H1 (cell line): ENCODE data around the gene DAND5. TPM values are rescaled to one million over a fixed set of nuclear protein-coding genes. Genes with fewer than 3 reads are reported as not detected.

Experiments used
- CTCF ChIA-PET: fragments of 300-600 bp; sonication (Branson Sonifier 250); formaldehyde crosslinking; loops from one replicate; lab custom pipeline; 2021; ENCODE audit not compliant: partially characterized antibody; lab: Charles Lee
- POLR2A ChIA-PET: fragments of 300-600 bp; sonication (Branson Sonifier 250); formaldehyde crosslinking; loops from one replicate; lab custom pipeline; 2021; ENCODE audit warnings: inconsistent platforms; ENCODE audit not compliant: partially characterized antibody; lab: Charles Lee
- DNase-seq, 2 experiments: peaks; one replicate each; pipeline versions ENCODE4 v3.0.0 to v3.0.0-alpha.2; 2010 to 2022; ENCODE audit warnings: low spot score in 2 of 2, low read depth in 1 of 2, mixed read lengths in 1 of 2
- FAIRE-seq: peaks from 2 replicates; lab custom pipeline; 2011; peaks lifted over from hg19 to GRCh38; lab: Jason Lieb, UNC
- H2AFZ ChIP-seq: 2 replicates; pipeline ENCODE4 v1.8.1; 2012; ENCODE audit warnings: low read length, inconsistent platforms
- H2AK5ac ChIP-seq: 2 replicates; pipeline ENCODE4 v1.6.1; 2013; ENCODE audit warnings: low read depth, low read length
- H2BK120ac ChIP-seq: replicated peaks from 2 replicates; pipeline ENCODE3; 2013; ENCODE audit warnings: low read depth, low read length, inconsistent platforms
- H2BK12ac ChIP-seq: 2 replicates; pipeline ENCODE4 v1.6.1; 2013; ENCODE audit warnings: low read depth, low read length
- H2BK15ac ChIP-seq: 2 replicates; pipeline ENCODE4 v1.6.1; 2013; ENCODE audit warnings: low read length
- H2BK20ac ChIP-seq: 2 replicates; pipeline ENCODE4 v1.6.1; 2013; ENCODE audit warnings: low read length
- H2BK5ac ChIP-seq: 2 replicates; pipeline ENCODE4 v1.6.1; 2013; ENCODE audit warnings: low read depth, low read length
- H3K14ac ChIP-seq: 2 replicates; pipeline ENCODE4 v1.6.1; 2013; ENCODE audit warnings: inconsistent platforms; ENCODE audit not compliant: insufficient read length
- H3K18ac ChIP-seq: 2 replicates; pipeline ENCODE4 v1.6.1; 2013; ENCODE audit warnings: low read length; ENCODE audit errors: extremely low read depth
- H3K23ac ChIP-seq: 2 replicates; pipeline ENCODE4 v1.6.1; 2013; ENCODE audit warnings: inconsistent platforms; ENCODE audit not compliant: insufficient read length
- H3K23me2 ChIP-seq: 2 replicates; pipeline ENCODE4 v1.6.1; 2013; ENCODE audit warnings: low read depth, low read length
- H3K27ac ChIP-seq: 2 replicates; pipeline ENCODE4 v1.6.1; 2011; ENCODE audit warnings: low read depth, low read length, inconsistent platforms
- H3K27me3 ChIP-seq, 4 experiments: replicated peaks in 1 of 4; 1 replicate in 1 of 4; 2 replicates in 3 of 4; pipeline versions ENCODE4 v1.6.1 to v1.8.1; 2011 to 2013; ENCODE audit warnings: low read length in 3 of 4, mild to moderate bottlenecking in 3 of 4, inconsistent platforms in 2 of 4, mixed read lengths in 2 of 4, moderate library complexity in 1 of 4; ENCODE audit not compliant: control insufficient read depth in 3 of 4, insufficient read depth in 3 of 4; ENCODE audit errors: extremely low read depth in 1 of 4
- H3K36me3 ChIP-seq, 4 experiments: 2 replicates each; pipeline versions ENCODE4 v1.6.1 to v1.8.1; 2011 to 2013; ENCODE audit warnings: mild to moderate bottlenecking in 4 of 4, low read length in 3 of 4, moderate library complexity in 2 of 4, control low read depth in 1 of 4, inconsistent platforms in 1 of 4; ENCODE audit not compliant: insufficient read depth in 4 of 4, control insufficient read depth in 2 of 4
- H3K4ac ChIP-seq: replicated peaks from 2 replicates; pipeline ENCODE3; 2013; ENCODE audit warnings: low read length, low read depth, mixed read lengths, inconsistent platforms; ENCODE audit not compliant: insufficient read length
- H3K4me1 ChIP-seq, 4 experiments: replicated peaks in 1 of 4; 1 replicate in 1 of 4; 2 replicates in 3 of 4; pipeline versions ENCODE4 v1.6.1 to v1.8.1; 2011 to 2013; ENCODE audit warnings: low read length in 3 of 4, inconsistent platforms in 2 of 4, mixed read lengths in 1 of 4; ENCODE audit not compliant: insufficient read depth in 4 of 4, control insufficient read depth in 3 of 4
- H3K4me2 ChIP-seq, 2 experiments: 2 replicates each; pipeline versions ENCODE4 v1.6.1 to v1.8.1; 2011 to 2013; ENCODE audit warnings: low read depth in 2 of 2, low read length in 2 of 2, control low read depth in 1 of 2, inconsistent platforms in 1 of 2, mild to moderate bottlenecking in 1 of 2; ENCODE audit not compliant: insufficient read depth in 1 of 2
- H3K4me3 ChIP-seq, 4 experiments: fragments of 200-600, 300-600 bp in 1 of 4; sonication (generic), shearing (Covaris generic), sonication (Bioruptor Twin) in 1 of 4; 2 replicates each; pipeline versions ENCODE4 v1.5.1 to v1.8.1; 2011 to 2016; ENCODE audit warnings: low read length in 4 of 4, low read depth in 3 of 4, control low read depth in 2 of 4, inconsistent platforms in 2 of 4, mild to moderate bottlenecking in 2 of 4, mixed read lengths in 1 of 4, moderate library complexity in 1 of 4; ENCODE audit not compliant: insufficient read depth in 2 of 4; ENCODE audit errors: extremely low read depth in 1 of 4
- H3K56ac ChIP-seq: replicated peaks from 2 replicates; pipeline ENCODE3; 2013; ENCODE audit warnings: low read depth, mild to moderate bottlenecking, mixed read lengths, low read length, inconsistent platforms; ENCODE audit not compliant: insufficient read length
- H3K79me1 ChIP-seq: 2 replicates; pipeline ENCODE4 v1.6.1; 2013; ENCODE audit warnings: low read depth, low read length, control low read depth
- H3K79me2 ChIP-seq, 2 experiments: 2 replicates each; pipeline versions ENCODE4 v1.6.1 to v1.8.1; 2012 to 2013; ENCODE audit warnings: low read length in 2 of 2, mild to moderate bottlenecking in 2 of 2, inconsistent platforms in 1 of 2; ENCODE audit not compliant: insufficient read depth in 2 of 2, control insufficient read depth in 1 of 2
- H3K9ac ChIP-seq, 4 experiments: replicated peaks in 1 of 4; 1 replicate in 1 of 4; 2 replicates in 3 of 4; pipeline versions ENCODE4 v1.6.1 to v1.8.1; 2011 to 2013; ENCODE audit warnings: low read depth in 3 of 4, low read length in 3 of 4, control low read depth in 2 of 4, mild to moderate bottlenecking in 2 of 4, moderate library complexity in 2 of 4, inconsistent platforms in 1 of 4; ENCODE audit errors: extremely low read depth in 1 of 4
- H3K9me3 ChIP-seq, 2 experiments: 2 replicates each; pipeline versions ENCODE4 v1.6.1 to v1.8.1; 2012 to 2013; ENCODE audit warnings: mild to moderate bottlenecking in 2 of 2, moderate library complexity in 2 of 2, control low read depth in 1 of 2, inconsistent platforms in 1 of 2, low read depth in 1 of 2, low read length in 1 of 2, mixed read lengths in 1 of 2; ENCODE audit not compliant: insufficient read depth in 2 of 2
- H4K20me1 ChIP-seq, 2 experiments: replicated peaks in 1 of 2; 2 replicates each; pipeline versions ENCODE3 to v1.8.1; 2011 to 2013; ENCODE audit warnings: inconsistent platforms in 2 of 2, low read length in 2 of 2, mild to moderate bottlenecking in 1 of 2; ENCODE audit not compliant: insufficient read depth in 2 of 2, control insufficient read depth in 1 of 2
- H4K5ac ChIP-seq: 2 replicates; pipeline ENCODE4 v1.6.1; 2013; ENCODE audit warnings: low read length, low read depth, mixed read lengths, inconsistent platforms; ENCODE audit not compliant: insufficient read length
- H4K8ac ChIP-seq: 2 replicates; pipeline ENCODE4 v1.8.0; 2013; ENCODE audit warnings: mild to moderate bottlenecking, moderate library complexity, low read length, inconsistent platforms; ENCODE audit not compliant: insufficient read depth; ENCODE audit errors: extremely low read depth
- H4K91ac ChIP-seq: replicated peaks from 2 replicates; pipeline ENCODE3; 2013; ENCODE audit warnings: low read length, mixed read lengths, inconsistent platforms; ENCODE audit not compliant: insufficient read length
- HDAC2 ChIP-seq, 2 experiments: fragments of 300-600 bp in 1 of 2; sonication (generic) in 1 of 2; IDR thresholded peaks; 2 replicates each; pipeline ENCODE4 v1.6.1; 2011 to 2012; ENCODE audit warnings: low read depth in 2 of 2, low read length in 2 of 2, mild to moderate bottlenecking in 2 of 2, moderate library complexity in 2 of 2, borderline replicate concordance in 1 of 2, inconsistent platforms in 1 of 2
- KDM1A ChIP-seq: fragments of 200-600, 300-600 bp; sonication (generic); IDR thresholded peaks from 2 replicates; pipeline ENCODE4 v1.7.1; 2016; ENCODE audit warnings: mild to moderate bottlenecking, low read length, borderline replicate concordance
- SRF ChIP-seq: IDR thresholded peaks from 2 replicates; pipeline ENCODE4 v1.6.1; 2011; ENCODE audit warnings: mild to moderate bottlenecking, low read depth, low read length, moderate library complexity
- WGBS, 2 experiments: shearing (Covaris generic) in 1 of 2; methylation state at CpG; one replicate each; pipeline versions ENCODE4 v1.1.6 to v1.1.7; 2013 to 2015; ENCODE audit warnings: low lambda C conversion rate in 2 of 2, mixed read lengths in 2 of 2, inconsistent platforms in 1 of 2, low coverage in 1 of 2, missing lambda C conversion rate in 1 of 2; ENCODE audit not compliant: insufficient replicate concordance in 2 of 2, insufficient coverage in 1 of 2, insufficient read length in 1 of 2; ENCODE audit errors: extremely low coverage in 1 of 2, missing lambda C conversion rate in 1 of 2; 5-methylcytosine and 5-hydroxymethylcytosine counted together
- polyA plus RNA-seq, 7 experiments: library from polyadenylated mRNA; depleted of rRNA in 3 of 7; stranded (reverse) in 5 of 7; unstranded in 2 of 7; fragments of >200 nt in 5 of 7; fragments of 200-250 nt in 2 of 7; gene quantifications; 1 replicate in 5 of 7; 2 replicates in 1 of 7; 4 replicates in 1 of 7; pipeline versions ENCODE4 v1.2.1 to v1.2.3, GENCODE V29; 2011 to 2013; ENCODE audit warnings: missing spikeins in 2 of 7, mixed read lengths in 2 of 7
- total RNA-seq: library from RNA; stranded (reverse); fragmentation: NEBNext Ultra II Directional; extraction: Animal tissue kit (Norgen Biotek cat#: 25700); gene quantifications from 2 replicates; pipeline ENCODE4 v1.2.1, GENCODE V29; 2021

DAND5 gene
- total and polyA plus RNA-seq, 2 of the 8 experiments (the other 6 are each of a cell fraction or from before 2014, with no cell fraction given) = 0.14 to 0.17 TPM

DNA sequence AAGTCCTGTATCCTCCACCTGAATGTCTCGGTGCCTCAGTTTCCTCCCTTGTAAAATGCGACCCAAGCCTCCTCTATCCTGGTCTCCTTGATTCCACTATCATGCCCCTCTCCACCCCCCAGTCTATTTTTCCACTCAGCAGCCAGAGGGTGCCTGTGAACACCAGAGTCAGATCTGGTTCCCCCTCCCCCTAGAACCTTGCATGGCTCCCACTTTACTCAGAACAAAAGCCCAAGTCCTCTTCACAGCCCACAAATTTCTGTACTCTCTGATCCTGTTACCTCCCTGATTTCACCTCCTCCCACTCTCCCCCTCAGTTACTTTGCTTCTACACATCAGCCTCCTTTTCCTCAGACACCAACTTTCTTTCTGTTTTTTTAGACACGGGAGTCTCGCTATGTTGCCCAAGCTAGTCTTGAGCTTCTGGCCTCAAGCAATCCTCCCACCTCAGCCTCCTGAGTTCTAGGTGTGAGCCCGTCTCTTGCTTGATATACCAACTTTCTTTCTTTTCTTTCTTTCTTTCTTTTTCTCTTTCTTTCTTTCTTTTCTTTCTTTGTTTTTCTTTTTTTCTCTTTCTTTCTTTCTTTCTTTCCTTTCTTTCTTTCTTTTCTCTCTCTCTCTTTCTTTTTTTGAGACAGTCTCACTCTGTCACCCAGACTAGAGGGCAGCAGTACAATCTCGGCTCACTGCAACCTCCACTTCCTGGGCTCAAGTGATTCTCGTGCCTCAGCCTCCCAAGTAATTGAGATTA, 869 bp downstream of the DAND5 start:
- Histone ChIP-seq H3K4ac (no peak overlapping the region), H4K8ac (no peak overlapping the region), H2BK15ac (no peak overlapping the region), H3K56ac (no peak overlapping the region), H3K23ac (no peak overlapping the region), H3K36me3 (no peaks in the 10 kb centered on the region), H2BK20ac (no peak overlapping the region), H3K9me3 (no peaks in the 10 kb centered on the region), H3K79me2 (no peaks in the 10 kb centered on the region), H3K18ac (no peak overlapping the region), H3K4me2 (no peak overlapping the region), H2BK12ac (0 out of 2 replicates have a peak overlapping the region, but pooled peaks have one; percentile 33), H3K9ac (no peak overlapping the region), H3K4me1 (peaks cover 0 to 6% (median 0%) of the 10 kb centered on the region in 4 experiments; a peak in 2 of 7 replicates), H4K20me1 (no peaks in the 10 kb centered on the region), H4K5ac (no peak overlapping the region), H4K91ac (no peak overlapping the region), H2BK120ac (no peak overlapping the region), H2AFZ (no peak overlapping the region), H3K4me3 (no peak overlapping the region), H3K27ac (no peak overlapping the region), H3K79me1 (no peaks in the 10 kb centered on the region), H3K23me2 (no peaks in the 10 kb centered on the region), H3K27me3 (no peaks in the 10 kb centered on the region), H3K14ac (no peak overlapping the region), H2AK5ac (no peak overlapping the region), H2BK5ac (no peak overlapping the region; the same call in 1 of the 2 replicates)
- ChIA-PET POLR2A (no interaction called here), CTCF (interaction anchor here (3.3 to 7.6 kb wide), 2 partner anchors 10 to 124 kb away, joined by 20 to 154 read pairs; no protein-coding TSS in a partner anchor)
- no peak for DNase-seq
- no peak for FAIRE-seq
- 92% methylated on average over 7 of the region's 7 CpGs; no CpG with 5 or more reads in 1 of the 2 experiments for WGBS, 2 experiments
- TF ChIP-seq KDM1A = peak; percentile 95
- peak in 1 of 2 experiments; percentile 57; a peak in 1 of 4 replicates for TF ChIP-seq HDAC2 (IDR thresholded peaks at IDR 0.05; ENCODE audit: borderline replicate concordance in 1 of 2, low read depth in 2 of 2, low read length in 2 of 2)
- no peak for TF ChIP-seq SRF
